ENCODE data around the gene HIGD1C.

DNA sequence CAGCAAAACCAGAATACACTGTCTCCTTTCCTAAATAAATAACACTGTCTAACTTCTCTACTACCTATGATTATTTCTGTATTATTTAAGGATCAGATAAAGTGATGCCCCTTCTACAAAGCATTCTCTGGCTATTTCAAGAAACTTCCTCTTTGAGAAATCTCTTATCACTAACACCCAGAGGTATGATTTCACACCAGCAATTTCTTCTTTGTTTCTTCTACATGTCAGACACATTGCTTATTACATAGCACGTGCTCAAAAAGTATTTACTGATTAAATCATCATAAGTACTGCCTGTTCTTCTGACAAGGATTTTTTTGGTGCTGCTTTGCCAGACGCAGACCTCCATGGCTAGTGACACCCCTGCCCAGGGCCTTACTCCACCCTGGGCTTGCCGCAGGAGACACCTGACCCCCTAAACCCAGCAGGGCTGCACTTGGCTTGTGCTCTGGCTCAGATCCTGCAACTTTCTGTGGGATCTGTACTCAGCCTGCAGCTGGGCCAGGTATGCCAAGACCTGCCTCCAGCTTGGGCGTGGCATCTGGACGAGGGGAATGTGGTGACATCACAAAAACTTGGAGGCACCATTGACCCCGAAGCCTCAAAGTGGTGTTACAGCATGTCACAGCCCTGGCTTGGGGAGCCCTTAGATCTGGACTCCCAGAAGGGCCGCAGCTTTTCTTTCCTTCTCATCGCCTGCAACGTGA, 15.4 kb upstream of the HIGD1C start:
- no peak for TF ChIP-seq EZH2 (IDR thresholded peaks at IDR 0.05; ENCODE audit: insufficient read depth, poor library complexity, severe bottlenecking)
- TF ChIP-seq EZH2phosphoT487 (IDR thresholded peaks at IDR 0.05; ENCODE audit: insufficient read depth, low read depth): no peak

All from GM23248 (cell line).